ENCODE data around the gene AP3S1.
"Not testable (repeated sequence)": the region's sequence is repeated elsewhere in the genome, so short reads cannot be mapped to it uniquely, and the experiment has no call there.

AP3S1 gene

GRCh38 chr5:115824983-115825382 is 16.8 kb upstream of the AP3S1 start:
- not testable (repeated sequence) for DNase-seq (ENCODE audit: extremely low read depth in 1 of 2, low read depth in 1 of 2)

DNA sequence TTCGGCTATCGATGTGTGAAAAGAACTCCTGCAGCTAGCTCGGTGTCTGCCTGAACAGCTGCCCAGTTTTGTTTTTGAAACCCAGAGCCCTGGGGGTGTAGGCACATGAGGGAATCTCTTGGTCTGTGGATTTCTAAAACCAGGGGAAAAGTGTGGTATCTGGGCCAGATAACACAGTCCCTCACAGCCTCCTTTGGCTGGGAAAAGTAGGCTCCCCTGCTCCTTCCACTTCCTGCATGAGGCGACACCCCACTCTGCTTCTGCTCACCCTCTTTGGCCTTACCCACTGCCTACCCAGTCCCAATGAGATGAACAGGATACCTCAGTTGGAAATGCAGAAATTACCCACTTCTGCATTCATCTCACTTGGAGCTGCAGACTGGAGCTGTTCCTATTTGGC is 15.8 kb upstream of the AP3S1 start:
- no peak for DNase-seq (ENCODE audit: extremely low read depth in 1 of 2, low read depth in 1 of 2)

- DNase-seq (ENCODE audit: extremely low read depth in 1 of 2, low read depth in 1 of 2), result no peak
Observed at GRCh38 chr5:115829913-115830312, 11.8 kb upstream of the AP3S1 start.

GRCh38 chr5:115831163-115831768 is 10.5 kb upstream of the AP3S1 start:
- DNase-seq (ENCODE audit: extremely low read depth in 1 of 2, low read depth in 1 of 2), result no peak

- no peak for DNase-seq (ENCODE audit: extremely low read depth in 1 of 2, low read depth in 1 of 2)
Observed at GRCh38 chr5:115835481-115835880, 6.3 kb upstream of the AP3S1 start.

DNA sequence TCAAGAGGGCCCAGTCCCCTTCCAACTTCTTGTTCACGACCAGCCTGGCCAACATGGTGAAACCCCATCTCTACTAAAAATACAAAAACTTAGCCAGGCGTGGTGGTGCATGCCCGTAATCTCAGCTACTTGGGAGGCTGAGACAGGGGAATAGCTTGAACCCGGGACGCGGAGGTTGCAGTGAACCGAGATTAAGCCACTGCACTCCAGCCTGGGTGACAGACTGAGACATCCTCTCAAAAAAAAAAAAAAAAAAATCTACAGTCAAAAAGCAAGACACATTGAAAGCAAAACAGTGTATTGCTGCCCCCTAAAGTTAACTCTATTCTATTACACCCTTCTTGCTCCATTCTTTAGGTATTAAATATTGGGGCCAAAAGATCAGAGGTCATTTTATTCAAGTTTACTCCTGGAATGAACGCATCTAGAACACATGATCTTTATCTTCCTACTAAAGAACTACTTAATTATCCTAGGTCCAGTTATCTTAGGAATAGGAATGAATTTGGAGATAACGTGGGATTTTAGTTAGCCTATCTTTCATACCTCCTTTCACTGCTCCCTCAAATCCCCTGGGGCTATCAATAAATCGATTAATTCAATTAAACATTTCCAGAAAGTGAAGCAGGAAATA is 2.7 kb upstream of the AP3S1 start:
- no peak for DNase-seq (ENCODE audit: extremely low read depth in 1 of 2, low read depth in 1 of 2)

DNA sequence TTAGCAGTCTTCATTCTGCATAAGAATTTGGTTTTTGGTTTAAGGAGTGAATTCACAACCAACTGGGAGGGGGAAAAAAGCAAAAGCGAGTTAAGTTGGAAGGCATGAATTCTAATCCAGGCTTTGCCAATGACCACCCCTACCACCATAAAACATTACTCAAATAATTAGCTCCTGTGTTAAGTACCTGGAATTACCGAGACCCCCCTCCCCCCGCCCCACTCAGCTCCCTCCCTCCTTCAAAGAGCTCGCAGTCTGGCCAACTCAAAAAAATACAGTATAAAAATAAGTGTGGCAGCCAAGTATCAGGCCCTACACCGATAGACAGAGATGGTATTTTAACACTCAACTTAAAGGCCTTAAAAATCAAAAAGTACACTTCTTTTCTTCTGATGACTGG is 862 bp upstream of the AP3S1 start:
- no peak for DNase-seq (ENCODE audit: extremely low read depth in 1 of 2, low read depth in 1 of 2)

DNA sequence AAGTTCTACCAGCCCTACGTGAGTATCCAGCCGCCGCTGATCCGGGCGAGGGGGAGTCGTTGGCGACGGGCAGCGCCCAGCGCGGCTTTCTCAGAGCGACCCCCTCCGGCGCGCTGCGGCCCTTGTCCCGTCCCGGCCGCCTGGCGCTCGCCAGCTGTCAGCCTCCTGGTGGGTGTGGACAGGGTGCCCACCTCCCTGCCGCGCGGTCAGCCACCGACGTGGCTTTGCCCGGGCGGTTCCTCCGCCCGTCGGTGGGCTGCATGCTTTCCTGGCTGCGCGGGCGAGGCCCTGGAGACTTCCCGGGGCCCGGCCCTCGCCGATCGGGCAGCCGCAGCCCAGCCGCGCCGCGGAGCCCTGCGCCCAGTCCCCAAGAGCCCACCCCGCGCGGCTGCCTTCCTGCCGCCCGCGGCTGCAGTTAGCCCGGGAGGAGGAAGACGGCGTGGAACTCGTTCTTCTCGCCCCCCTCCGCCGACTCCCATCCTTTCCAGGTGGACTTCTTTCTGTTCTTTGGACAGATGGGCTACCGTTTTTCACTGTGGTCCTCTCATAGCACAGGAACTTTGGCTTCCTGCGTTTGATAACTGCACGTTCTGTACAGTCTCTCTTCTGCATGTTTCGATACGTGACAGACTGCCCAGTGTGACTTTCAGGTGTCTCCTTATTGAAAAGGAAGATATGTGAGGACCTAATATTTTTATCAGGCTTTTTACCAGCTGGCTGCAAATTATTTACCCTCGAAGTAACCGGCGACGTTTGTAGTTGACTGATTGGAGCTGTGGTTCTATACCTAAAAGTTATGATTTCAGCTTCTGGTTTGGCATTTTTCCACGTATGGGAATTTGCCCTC is 577 bp downstream of the AP3S1 start:
- DNase-seq (ENCODE audit: extremely low read depth in 1 of 2, low read depth in 1 of 2), result no peak

DNA sequence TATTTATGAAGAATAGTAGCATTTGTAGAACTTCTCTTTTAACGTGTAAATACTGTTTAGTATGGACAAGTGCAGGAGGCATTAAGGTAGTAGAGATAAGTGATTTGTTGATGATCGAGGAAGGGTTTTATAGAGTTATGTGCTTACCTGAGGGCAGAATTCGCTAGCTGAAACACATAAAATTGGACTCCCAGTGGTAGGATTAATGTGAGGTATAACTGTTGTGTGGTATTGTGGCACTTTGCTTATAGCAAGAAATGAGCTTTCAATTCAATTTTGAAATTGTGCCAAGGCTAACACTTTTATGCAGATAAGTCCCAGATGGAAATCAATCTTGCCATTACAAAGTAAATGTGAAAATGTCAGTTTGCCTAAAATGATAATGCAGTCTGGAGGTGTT is 1.2 kb downstream of the AP3S1 start:
- no peak for DNase-seq (ENCODE audit: extremely low read depth in 1 of 2, low read depth in 1 of 2)

GRCh38 chr5:115843444-115844130 is 1.9 kb downstream of the AP3S1 start:
- no peak for DNase-seq (ENCODE audit: extremely low read depth in 1 of 2, low read depth in 1 of 2)

GRCh38 chr5:115844321-115844817 is 2.6 kb downstream of the AP3S1 start:
- no peak for DNase-seq (ENCODE audit: extremely low read depth in 1 of 2, low read depth in 1 of 2)

GRCh38 chr5:115847290-115847689 is 5.6 kb downstream of the AP3S1 start:
- DNase-seq (ENCODE audit: extremely low read depth in 1 of 2, low read depth in 1 of 2), result no peak

GRCh38 chr5:115849258-115849798 is 7.6 kb downstream of the AP3S1 start:
- no peak for DNase-seq (ENCODE audit: extremely low read depth in 1 of 2, low read depth in 1 of 2)

GRCh38 chr5:115850744-115851416 is 9.1 kb downstream of the AP3S1 start:
- DNase-seq (ENCODE audit: extremely low read depth in 1 of 2, low read depth in 1 of 2), result no peak

DNA sequence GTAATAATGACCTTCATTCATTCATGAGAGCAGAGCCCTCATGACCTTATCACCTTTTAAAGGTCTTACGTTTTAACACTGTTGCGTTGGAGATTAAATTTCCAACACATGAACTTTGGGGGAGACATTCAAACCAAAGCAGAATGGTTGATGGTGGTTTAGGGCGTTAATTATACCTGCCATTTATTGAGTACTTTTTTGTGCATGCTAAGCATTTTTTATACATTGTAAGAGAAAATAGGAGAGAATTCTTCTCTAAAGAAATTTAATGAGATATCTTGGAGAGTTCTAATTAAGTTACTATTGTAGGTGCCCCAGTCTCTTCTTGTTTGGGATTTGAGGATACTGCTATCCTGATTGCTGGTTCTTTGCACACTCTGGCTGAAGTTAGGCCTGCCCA is 12.4 kb downstream of the AP3S1 start:
- no peak for DNase-seq (ENCODE audit: extremely low read depth in 1 of 2, low read depth in 1 of 2)

GRCh38 chr5:115855959-115856358 is 14.2 kb downstream of the AP3S1 start:
- DNase-seq (ENCODE audit: extremely low read depth in 1 of 2, low read depth in 1 of 2), result no peak

DNA sequence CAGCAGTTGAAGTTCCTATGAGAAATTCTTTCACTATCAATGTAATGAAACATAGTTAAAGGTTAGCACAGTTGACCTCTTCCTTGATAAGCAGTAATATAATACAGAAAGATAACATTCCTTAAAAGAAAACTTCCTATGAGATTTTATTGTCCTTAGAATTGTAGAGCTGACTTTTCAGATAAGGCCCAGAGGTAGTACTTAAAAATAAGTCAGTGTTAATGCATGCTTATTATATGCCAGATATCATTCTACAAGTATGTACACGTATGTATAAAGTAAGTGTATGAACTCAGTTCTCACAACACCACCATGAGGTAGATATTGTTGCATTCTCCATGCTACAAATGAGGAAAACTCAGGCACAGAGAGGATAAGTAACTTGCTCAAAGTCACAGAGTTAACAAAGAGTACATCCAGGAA is 15.3 kb downstream of the AP3S1 start:
- DNase-seq (ENCODE audit: extremely low read depth in 1 of 2, low read depth in 1 of 2), result no peak

DNA sequence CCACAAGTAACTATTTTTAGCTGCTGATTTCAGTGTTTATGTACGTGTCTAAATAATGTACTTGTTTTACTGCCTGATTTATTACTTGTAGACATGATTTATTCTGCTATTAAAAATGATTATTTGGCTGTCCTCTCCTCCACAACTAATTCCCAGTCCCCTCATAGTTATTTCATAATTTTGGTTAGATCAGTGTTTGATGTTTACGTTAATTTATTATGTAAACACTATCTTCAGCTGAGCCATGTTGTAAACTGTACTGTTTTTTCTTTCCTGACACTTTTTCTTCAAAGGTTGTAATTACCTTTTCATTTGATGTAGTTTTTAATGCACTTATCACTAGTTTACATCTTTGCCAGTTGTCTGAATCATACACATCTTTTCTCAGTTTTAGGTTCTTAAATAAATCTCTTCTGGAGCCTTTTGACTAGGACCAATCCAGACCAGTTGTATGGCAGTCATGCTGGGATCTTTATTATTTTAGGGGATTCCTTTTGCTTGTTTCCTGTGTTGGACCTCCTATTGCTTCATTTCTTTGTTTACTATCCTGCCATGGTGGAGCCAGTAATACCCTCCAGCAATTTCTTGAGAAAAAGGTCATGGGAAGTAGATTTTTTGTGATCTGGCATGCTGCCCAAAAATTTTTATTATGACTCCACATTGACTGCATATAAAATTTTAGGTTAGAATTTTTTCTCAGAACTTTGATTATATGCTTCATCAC is 16.1 kb downstream of the AP3S1 start:
- DNase-seq (ENCODE audit: extremely low read depth in 1 of 2, low read depth in 1 of 2), result no peak

- DNase-seq (ENCODE audit: extremely low read depth in 1 of 2, low read depth in 1 of 2), result no peak
Observed at GRCh38 chr5:115858396-115858795, 16.7 kb downstream of the AP3S1 start.

GRCh38 chr5:115859378-115859777 is 17.6 kb downstream of the AP3S1 start:
- DNase-seq (ENCODE audit: extremely low read depth in 1 of 2, low read depth in 1 of 2), result no peak

Measured in activated CD8-positive, alpha-beta memory T cell treated with anti-CD3 and anti-CD28 coated beads for 1 hour (primary cell).